Cardiac fibroblast (primary cell): ENCODE measurements around the gene CA10.

ENCODE experiments used
- DNase-seq, 2 donors: peaks; one replicate each; pipeline versions ENCODE4 v3.0.0 to v3.0.0-alpha.2; 2010; ENCODE audit warnings: low read depth in 2 of 2
- H3K4me3 ChIP-seq, 2 donors: replicated peaks in 1 of 2; 1 replicate in 1 of 2; 2 replicates in 1 of 2; pipeline ENCODE4 v1.5.1; 2011; ENCODE audit warnings: low read depth in 2 of 2, low read length in 2 of 2, mild to moderate bottlenecking in 2 of 2, moderate library complexity in 1 of 2
- CTCF ChIP-seq: IDR thresholded peaks from one replicate; pipeline ENCODE4 v1.5.1; 2011; ENCODE audit warnings: low read depth, mild to moderate bottlenecking, low read length, inconsistent platforms

Gene CA10

DNA sequence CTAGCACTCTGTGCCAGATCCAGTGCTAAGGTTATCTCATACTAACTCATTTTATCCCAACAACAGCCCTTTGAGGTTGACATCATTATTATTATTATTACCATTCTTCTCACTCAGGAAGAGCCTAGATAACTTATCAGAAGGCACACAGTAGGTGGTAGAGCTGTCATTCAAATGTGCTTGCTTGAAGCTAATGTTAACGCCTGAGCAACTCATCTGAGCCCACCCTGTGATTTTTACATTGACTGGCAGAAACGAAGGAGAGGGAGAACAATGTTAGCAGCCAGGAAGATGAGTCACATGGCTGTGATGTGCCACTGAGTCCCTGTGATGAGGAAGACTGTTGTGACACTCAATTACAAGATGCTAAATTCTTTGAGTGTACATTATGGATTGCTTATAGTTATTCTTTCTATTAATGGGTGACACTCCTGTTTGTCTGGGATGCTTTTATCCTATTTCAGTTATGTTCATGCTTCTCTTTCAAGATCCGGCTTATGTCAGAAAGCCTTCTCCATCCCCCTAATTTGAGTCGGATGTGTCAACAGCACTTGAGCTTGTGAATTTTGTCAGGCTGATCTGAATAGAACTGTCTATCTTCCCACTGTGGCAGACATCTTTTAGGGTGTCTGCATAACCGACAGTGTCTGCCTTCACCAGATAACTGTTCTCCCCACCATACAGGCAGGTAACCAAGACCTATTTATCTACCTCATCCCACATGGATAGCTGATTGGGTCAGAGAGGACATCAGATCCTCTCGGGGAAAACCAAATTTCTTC, 426.4 kb downstream of the CA10 start:
- no peak overlapping the region for H3K4me3 ChIP-seq
- DNase-seq = no peak
- no peak for TF ChIP-seq CTCF

GRCh38 chr17:51730303-51731050, 428.0 kb downstream of the CA10 start:
- no peak for TF ChIP-seq CTCF
- no peak overlapping the region for H3K4me3 ChIP-seq
- no peak for DNase-seq

- no peak overlapping the region for H3K4me3 ChIP-seq
- TF ChIP-seq CTCF = no peak
- DNase-seq = no peak
These were observed 433.3 kb downstream of the CA10 start for GRCh38 chr17:51725185-51725584.

GRCh38 chr17:51724043-51724580, 434.4 kb downstream of the CA10 start:
- no peak for TF ChIP-seq CTCF
- no peak overlapping the region for H3K4me3 ChIP-seq
- no peak for DNase-seq

DNA sequence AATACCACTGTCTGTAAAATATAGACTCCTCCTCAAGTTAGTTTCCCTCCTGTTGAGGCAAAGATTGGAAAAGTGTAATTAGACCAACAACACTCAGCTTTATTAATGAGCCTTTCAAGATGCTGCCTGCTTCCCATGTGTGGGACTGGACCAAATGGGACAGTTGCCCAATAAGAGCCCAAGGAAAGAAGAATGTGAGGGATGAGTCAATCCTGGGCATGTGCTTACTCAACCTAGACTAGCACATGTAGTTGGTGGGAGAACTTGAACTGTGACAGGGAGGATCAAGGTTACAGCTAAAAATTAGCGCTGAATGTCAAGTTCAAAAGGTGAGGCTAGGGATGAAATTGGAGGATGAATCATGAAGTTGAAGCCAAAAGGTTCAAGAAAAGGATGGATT, 435.5 kb downstream of the CA10 start:
- no peak for DNase-seq
- no peak overlapping the region for H3K4me3 ChIP-seq
- TF ChIP-seq CTCF = no peak

DNA sequence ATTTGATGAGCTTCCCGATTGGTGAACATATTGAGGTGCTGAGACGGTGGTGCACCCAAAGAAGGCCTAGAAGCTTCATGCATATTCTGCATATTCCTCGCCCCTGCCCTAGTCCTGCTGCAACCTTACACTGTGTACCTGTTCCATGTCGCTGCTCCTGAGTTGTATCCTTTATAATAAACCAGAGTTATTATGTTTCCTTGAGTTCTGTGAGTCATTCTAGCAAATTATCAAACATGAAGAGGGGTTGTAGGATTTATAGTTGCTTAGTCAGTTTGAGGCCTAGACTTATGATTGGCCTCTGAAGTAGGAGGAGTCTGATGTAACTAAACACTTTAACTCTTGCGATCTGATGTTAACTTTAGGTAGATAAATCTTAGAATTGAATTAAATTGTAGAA, 436.8 kb downstream of the CA10 start:
- DNase-seq = no peak
- no peak overlapping the region for H3K4me3 ChIP-seq
- TF ChIP-seq CTCF = no peak
